ENCODE results near the gene CDK12. TPM values are rescaled to one million over a fixed set of nuclear protein-coding genes. Genes with fewer than 3 reads are reported as not detected.
A peak's percentile ranks its signal among the peaks of the same experiment; 100 is the strongest.
"Not testable (repeated sequence)": the region's sequence is repeated elsewhere in the genome, so short reads cannot be mapped to it uniquely, and the experiment has no call there.

The CDK12 gene
- total and polyA plus RNA-seq, 2 donors: 14.2 to 26.1 TPM

GRCh38 chr17:39538866-39539265, 77.6 kb downstream of the CDK12 start:
- WGBS: 16% methylated on average over 3 of the region's 3 CpGs
- no peak overlapping the region for H3K27ac ChIP-seq (ENCODE audit: low read depth in 1 of 2, low read length in 1 of 2)
- DNase-seq (ENCODE audit: low read depth in 6 of 9, low spot score in 9 of 9): peak in 3 of 9 donors; percentile 10 to 45 (median 13)
- H3K36me3 ChIP-seq (ENCODE audit: control insufficient read depth in 2 of 2, insufficient read depth in 2 of 2, low read length in 1 of 2): peaks cover 0 to 3% of the 10 kb centered on the region in 2 donors
- no peaks in the 10 kb centered on the region for H3K4me1 ChIP-seq (ENCODE audit: control insufficient read depth in 2 of 2, insufficient read depth in 2 of 2, low read length in 2 of 2)
- H3K27me3 ChIP-seq (ENCODE audit: control insufficient read depth in 2 of 2, insufficient read depth in 1 of 2, low read length in 1 of 2): no peaks in the 10 kb centered on the region
- H3K9me3 ChIP-seq (ENCODE audit: control insufficient read depth in 2 of 2, insufficient read depth in 1 of 2, low read length in 1 of 2): no peaks in the 10 kb centered on the region
- no peak overlapping the region for H3K4me3 ChIP-seq (ENCODE audit: low read length in 2 of 2)

- 96% methylated on average over 9 of the region's 9 CpGs for WGBS
Measured at GRCh38 chr17:39540611-39541010, 79.3 kb downstream of the CDK12 start.

GRCh38 chr17:39541652-39542051, 80.4 kb downstream of the CDK12 start:
- Histone ChIP-seq H3K9me3 (ENCODE audit: control insufficient read depth in 2 of 2, insufficient read depth in 1 of 2, low read length in 1 of 2) (no peaks in the 10 kb centered on the region), H3K27ac (ENCODE audit: low read depth in 1 of 2, low read length in 1 of 2) (no peak overlapping the region), H3K36me3 (ENCODE audit: control insufficient read depth in 2 of 2, insufficient read depth in 2 of 2, low read length in 1 of 2) (peaks cover 3 to 12% of the 10 kb centered on the region in 2 donors), H3K4me1 (ENCODE audit: control insufficient read depth in 2 of 2, insufficient read depth in 2 of 2, low read length in 2 of 2) (no peaks in the 10 kb centered on the region), H3K4me3 (ENCODE audit: low read length in 2 of 2) (no peak overlapping the region), H3K27me3 (ENCODE audit: control insufficient read depth in 2 of 2, insufficient read depth in 1 of 2, low read length in 1 of 2) (no peaks in the 10 kb centered on the region)
- 89% methylated on average over 6 of the region's 6 CpGs for WGBS
- DNase-seq (ENCODE audit: low read depth in 6 of 9, low spot score in 9 of 9): no peak

More at GRCh38 chr17:39540611-39541010, 79.3 kb downstream of the CDK12 start:
- Histone ChIP-seq H3K4me3 (ENCODE audit: low read length in 2 of 2) (no peak overlapping the region), H3K27me3 (ENCODE audit: control insufficient read depth in 2 of 2, insufficient read depth in 1 of 2, low read length in 1 of 2) (no peaks in the 10 kb centered on the region), H3K9me3 (ENCODE audit: control insufficient read depth in 2 of 2, insufficient read depth in 1 of 2, low read length in 1 of 2) (no peaks in the 10 kb centered on the region), H3K4me1 (ENCODE audit: control insufficient read depth in 2 of 2, insufficient read depth in 2 of 2, low read length in 2 of 2) (no peaks in the 10 kb centered on the region), H3K27ac (ENCODE audit: low read depth in 1 of 2, low read length in 1 of 2) (no peak overlapping the region), H3K36me3 (ENCODE audit: control insufficient read depth in 2 of 2, insufficient read depth in 2 of 2, low read length in 1 of 2) (peaks cover 0 to 8% of the 10 kb centered on the region in 2 donors)
- no peak for DNase-seq (ENCODE audit: low read depth in 6 of 9, low spot score in 9 of 9)

GRCh38 chr17:39543176-39543575, 81.9 kb downstream of the CDK12 start:
- WGBS: 100% methylated on average over 1 of the region's 1 CpG
- H3K27ac ChIP-seq (ENCODE audit: low read depth in 1 of 2, low read length in 1 of 2): no peak overlapping the region

GRCh38 chr17:39543664-39544063, 82.4 kb downstream of the CDK12 start:
- no peak for DNase-seq (ENCODE audit: low read depth in 6 of 9, low spot score in 9 of 9)
- no peaks in the 10 kb centered on the region for H3K9me3 ChIP-seq (ENCODE audit: control insufficient read depth in 2 of 2, insufficient read depth in 1 of 2, low read length in 1 of 2)
- peaks cover 20 to 28% of the 10 kb centered on the region in 2 donors for H3K36me3 ChIP-seq (ENCODE audit: control insufficient read depth in 2 of 2, insufficient read depth in 2 of 2, low read length in 1 of 2)
- H3K4me1 ChIP-seq (ENCODE audit: control insufficient read depth in 2 of 2, insufficient read depth in 2 of 2, low read length in 2 of 2): no peaks in the 10 kb centered on the region
- no peak overlapping the region for H3K4me3 ChIP-seq (ENCODE audit: low read length in 2 of 2)
- no peak overlapping the region for H3K27ac ChIP-seq (ENCODE audit: low read depth in 1 of 2, low read length in 1 of 2)
- H3K27me3 ChIP-seq (ENCODE audit: control insufficient read depth in 2 of 2, insufficient read depth in 1 of 2, low read length in 1 of 2): no peaks in the 10 kb centered on the region

More at GRCh38 chr17:39543176-39543575, 81.9 kb downstream of the CDK12 start:
- peaks cover 15 to 23% of the 10 kb centered on the region in 2 donors for H3K36me3 ChIP-seq (ENCODE audit: control insufficient read depth in 2 of 2, insufficient read depth in 2 of 2, low read length in 1 of 2)
- no peaks in the 10 kb centered on the region for H3K27me3 ChIP-seq (ENCODE audit: control insufficient read depth in 2 of 2, insufficient read depth in 1 of 2, low read length in 1 of 2)
- no peak for DNase-seq (ENCODE audit: low read depth in 6 of 9, low spot score in 9 of 9)
- no peaks in the 10 kb centered on the region for H3K9me3 ChIP-seq (ENCODE audit: control insufficient read depth in 2 of 2, insufficient read depth in 1 of 2, low read length in 1 of 2)
- H3K4me1 ChIP-seq (ENCODE audit: control insufficient read depth in 2 of 2, insufficient read depth in 2 of 2, low read length in 2 of 2): no peaks in the 10 kb centered on the region
- H3K4me3 ChIP-seq (ENCODE audit: low read length in 2 of 2): no peak overlapping the region

- 94% methylated on average over 12 of the region's 12 CpGs for WGBS
- not testable (repeated sequence) for H3K27ac ChIP-seq (ENCODE audit: low read depth in 1 of 2, low read length in 1 of 2); H3K27me3 ChIP-seq (ENCODE audit: control insufficient read depth in 2 of 2, insufficient read depth in 1 of 2, low read length in 1 of 2); H3K4me3 ChIP-seq (ENCODE audit: low read length in 2 of 2); H3K4me1 ChIP-seq (ENCODE audit: control insufficient read depth in 2 of 2, insufficient read depth in 2 of 2, low read length in 2 of 2); H3K9me3 ChIP-seq (ENCODE audit: control insufficient read depth in 2 of 2, insufficient read depth in 1 of 2, low read length in 1 of 2); DNase-seq (ENCODE audit: low read depth in 6 of 9, low spot score in 9 of 9)
- peaks cover 26 to 33% of the 10 kb centered on the region in 2 donors for H3K36me3 ChIP-seq (ENCODE audit: control insufficient read depth in 2 of 2, insufficient read depth in 2 of 2, low read length in 1 of 2)
Measured at GRCh38 chr17:39544361-39544760, 83.1 kb downstream of the CDK12 start.

GRCh38 chr17:39547713-39548478, 86.6 kb downstream of the CDK12 start:
- H3K9me3 ChIP-seq (ENCODE audit: control insufficient read depth in 2 of 2, insufficient read depth in 1 of 2, low read length in 1 of 2): no peaks in the 10 kb centered on the region
- no peak overlapping the region for H3K27ac ChIP-seq (ENCODE audit: low read depth in 1 of 2, low read length in 1 of 2)
- H3K4me3 ChIP-seq (ENCODE audit: low read length in 2 of 2): no peak overlapping the region
- H3K4me1 ChIP-seq (ENCODE audit: control insufficient read depth in 2 of 2, insufficient read depth in 2 of 2, low read length in 2 of 2): no peaks in the 10 kb centered on the region
- peaks cover 44 to 47% of the 10 kb centered on the region in 2 donors for H3K36me3 ChIP-seq (ENCODE audit: control insufficient read depth in 2 of 2, insufficient read depth in 2 of 2, low read length in 1 of 2)
- no peaks in the 10 kb centered on the region for H3K27me3 ChIP-seq (ENCODE audit: control insufficient read depth in 2 of 2, insufficient read depth in 1 of 2, low read length in 1 of 2)
- DNase-seq (ENCODE audit: low read depth in 6 of 9, low spot score in 9 of 9): peak; percentile 27 to 73 (median 47)
- 43% methylated on average over 5 of the region's 5 CpGs for WGBS

GRCh38 chr17:39548494-39549225, 87.4 kb downstream of the CDK12 start:
- peaks cover 52 to 55% of the 10 kb centered on the region in 2 donors for H3K36me3 ChIP-seq (ENCODE audit: control insufficient read depth in 2 of 2, insufficient read depth in 2 of 2, low read length in 1 of 2)
- H3K4me1 ChIP-seq (ENCODE audit: control insufficient read depth in 2 of 2, insufficient read depth in 2 of 2, low read length in 2 of 2): no peaks in the 10 kb centered on the region
- H3K27me3 ChIP-seq (ENCODE audit: control insufficient read depth in 2 of 2, insufficient read depth in 1 of 2, low read length in 1 of 2): no peaks in the 10 kb centered on the region
- H3K4me3 ChIP-seq (ENCODE audit: low read length in 2 of 2): no peak overlapping the region
- H3K27ac ChIP-seq (ENCODE audit: low read depth in 1 of 2, low read length in 1 of 2): peak overlapping the region in 1 of 2 donors; percentile 18
- 93% methylated on average over 7 of the region's 7 CpGs for WGBS
- DNase-seq (ENCODE audit: low read depth in 6 of 9, low spot score in 9 of 9): no peak
- H3K9me3 ChIP-seq (ENCODE audit: control insufficient read depth in 2 of 2, insufficient read depth in 1 of 2, low read length in 1 of 2): no peaks in the 10 kb centered on the region

Data from thymus (tissue), 11 donors.